ENCODE results near the gene IGFBP5. TPM values are rescaled to one million over a fixed set of nuclear protein-coding genes. Genes with fewer than 3 reads are reported as not detected.

The IGFBP5 gene
- total and polyA plus RNA-seq, 2 donors (not counting 3 experiments of a cell fraction or from before 2014, with no cell fraction given): 0.06 TPM; not detected in 1

DNA sequence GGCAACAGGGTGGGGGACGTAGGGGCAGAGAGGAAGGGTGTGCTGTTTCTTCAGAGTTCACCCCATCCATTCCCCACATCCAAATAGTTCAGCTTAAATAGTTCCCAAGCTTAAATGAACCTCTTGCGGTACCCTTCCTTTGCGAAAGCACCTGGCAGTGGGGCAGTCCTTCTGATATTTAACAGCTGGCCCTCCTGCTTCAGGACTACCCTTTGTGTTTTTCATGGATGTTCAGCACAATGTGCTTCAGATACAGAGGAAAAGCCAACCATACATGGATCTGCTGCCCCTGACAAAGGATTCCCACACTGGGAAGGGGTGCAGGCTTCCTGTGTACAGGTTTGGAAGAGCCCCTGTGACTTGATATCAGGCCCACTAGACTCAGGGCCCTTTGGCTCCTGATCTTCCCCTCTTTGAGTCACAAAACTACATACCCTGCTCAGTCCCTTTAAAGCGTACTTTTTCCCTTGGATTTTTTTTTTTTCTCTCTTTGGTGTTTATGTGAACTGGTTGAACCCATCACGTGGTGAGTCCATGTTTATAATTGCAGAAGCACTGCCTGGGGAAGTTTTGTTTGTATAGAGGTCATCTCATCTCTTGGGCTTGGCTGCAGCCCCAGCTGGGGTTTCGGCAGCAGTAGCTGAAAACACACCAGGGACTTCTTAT lies 45.3 kb upstream of the IGFBP5 start:
- CTCF ChIA-PET: no interaction called here
- no peaks in the 10 kb centered on the region for H3K27me3 ChIP-seq (ENCODE audit: control insufficient read depth in 2 of 2, insufficient read depth in 2 of 2, low read length in 2 of 2)
- no peaks in the 10 kb centered on the region for H3K9me3 ChIP-seq (replicated peaks; ENCODE audit: control insufficient read depth, insufficient read depth, low read length)
- no peak overlapping the region for H3K4me2 ChIP-seq (ENCODE audit: insufficient read depth, low read length)
- DNase-seq (ENCODE audit: low read depth, low spot score) (no peak), FAIRE-seq (no peak)
- H3K79me2 ChIP-seq (ENCODE audit: control insufficient read depth, insufficient read depth, low read length): no peaks in the 10 kb centered on the region
- no peak overlapping the region for H2AFZ ChIP-seq (ENCODE audit: low read depth, low read length)
- no peaks in the 10 kb centered on the region for H3K9me1 ChIP-seq (replicated peaks; ENCODE audit: control insufficient read depth, extremely low read depth, insufficient read depth, low read length)
- H4K20me1 ChIP-seq (replicated peaks; ENCODE audit: control insufficient read depth, extremely low read depth, insufficient read depth, low read length): no peaks in the 10 kb centered on the region
- intact Hi-C loops (cut with micrococcal nuclease): no loop called here
- POLR2A ChIA-PET: no interaction called here
- no peaks in the 10 kb centered on the region for H3K4me1 ChIP-seq (ENCODE audit: control insufficient read depth, extremely low read depth, insufficient read depth, low read length)
- no peak overlapping the region for H3K27ac ChIP-seq (ENCODE audit: insufficient read depth, low read depth, low read length)
- H3K9ac ChIP-seq (replicated peaks; ENCODE audit: extremely low read depth, insufficient read depth, low read length): no peak overlapping the region
- no TSS peak for BruUV-seq (replicated peaks)
- H3K36me3 ChIP-seq (ENCODE audit: control insufficient read depth in 2 of 2, extremely low read depth in 1 of 2, insufficient read depth in 2 of 2, low read length in 2 of 2): no peaks in the 10 kb centered on the region
- no peak overlapping the region for H3K4me3 ChIP-seq (replicated peaks in 1 of 3; ENCODE audit: insufficient read depth in 1 of 3, low read depth in 1 of 3, low read length in 3 of 3)
- dilution Hi-C loops (cut with MboI; ENCODE audit: extremely low pct_ligation_motif_present, low sequenced_read_pairs): no loop called here
- TF ChIP-seq FOS (IDR thresholded peaks at IDR 0.05; ENCODE audit: borderline replicate concordance, insufficient read depth, low read length): no peak
- TF ChIP-seq CTCF (IDR thresholded peaks at IDR 0.05; ENCODE audit: extremely low read depth in 1 of 2, insufficient read depth in 1 of 2, low read depth in 1 of 2, low read length in 2 of 2): no peak
- no peak for TF ChIP-seq JUN (IDR thresholded peaks at IDR 0.05; ENCODE audit: borderline replicate concordance, insufficient read depth, insufficient read length, low read depth)
- no peak for TF ChIP-seq EZH2 (IDR thresholded peaks at IDR 0.05; ENCODE audit: borderline replicate concordance, low read depth, low read length, severe bottlenecking)
- no peak for TF ChIP-seq POLR2AphosphoS5 (IDR thresholded peaks at IDR 0.05; ENCODE audit: insufficient read depth, low read depth, low read length)
- no peak for TF ChIP-seq POLR2A (IDR thresholded peaks at IDR 0.05; ENCODE audit: low read depth, low read length)
- no peak for TF ChIP-seq GATA2 (IDR thresholded peaks at IDR 0.05; ENCODE audit: insufficient read depth, insufficient read length, low read depth, low read length)
- TF ChIP-seq MAX (IDR thresholded peaks at IDR 0.05; ENCODE audit: insufficient read depth, insufficient read length): no peak
- no peak for TF ChIP-seq MYC (IDR thresholded peaks at IDR 0.05; ENCODE audit: low read depth, low read length)
